Epithelial cell of esophagus (primary cell): ENCODE results near the gene NBPF15.
"Not testable (repeated sequence)": the region's sequence is repeated elsewhere in the genome, so short reads cannot be mapped to it uniquely, and the experiment has no call there.

Experiments used
- DNase-seq: peaks from one replicate; pipeline ENCODE4 v3.0.0; 2010; ENCODE audit warnings: low read depth
- H3K4me3 ChIP-seq: 2 replicates; pipeline ENCODE4 v1.5.1; 2011; ENCODE audit warnings: mild to moderate bottlenecking, low read length, control low read depth

Gene NBPF15

GRCh38 chr1:144402807-144403206, 58.7 kb downstream of the NBPF15 start:
- H3K4me3 ChIP-seq, result not testable (repeated sequence)

GRCh38 chr1:144371651-144372050, 89.8 kb downstream of the NBPF15 start:
- DNase-seq, H3K4me3 ChIP-seq: not testable (repeated sequence)

More at GRCh38 chr1:144402807-144403206, 58.7 kb downstream of the NBPF15 start:
- DNase-seq, result not testable (repeated sequence)
